Smooth muscle cell (in vitro differentiated cells): ENCODE results near the gene BST2. TPM values are rescaled to one million over a fixed set of nuclear protein-coding genes. Genes with fewer than 3 reads are reported as not detected.

ENCODE experiments used
- DNase-seq: peaks from one replicate; lab custom pipeline; 2025; ENCODE audit not compliant: unreplicated experiment; lab: John Stamatoyannopoulos, UW
- H2AFZ ChIP-seq: fragments of 200-600 bp; sonication (generic); 2 replicates; pipeline ENCODE4 v1.6.0; 2016; ENCODE audit warnings: antibody characterized with exemption, low read depth, mild to moderate bottlenecking
- H3F3A ChIP-seq: fragments of 200-600 bp; sonication (generic); 2 replicates; pipeline ENCODE4 v1.6.0; 2017; ENCODE audit warnings: antibody characterized with exemption, low read depth
- H3K27ac ChIP-seq: fragments of 200-600 bp; sonication (generic); 2 replicates; pipeline ENCODE4 v1.5.1; 2016; ENCODE audit warnings: low read depth, mild to moderate bottlenecking
- H3K27me3 ChIP-seq: fragments of 200-600 bp; sonication (generic); 2 replicates; pipeline ENCODE4 v1.6.1; 2016; ENCODE audit warnings: low read depth, mild to moderate bottlenecking
- H3K36me3 ChIP-seq: fragments of 200-600 bp; sonication (generic); 2 replicates; pipeline ENCODE4 v1.5.1; 2016; ENCODE audit warnings: low read depth
- H3K4me1 ChIP-seq: fragments of 200-600 bp; sonication (generic); 2 replicates; pipeline ENCODE4 v1.5.1; 2016; ENCODE audit warnings: low read depth
- H3K4me2 ChIP-seq: fragments of 200-600 bp; sonication (generic); 2 replicates; pipeline ENCODE4 v1.6.0; 2016; ENCODE audit warnings: mild to moderate bottlenecking
- H3K4me3 ChIP-seq: fragments of 200-600 bp; sonication (generic); 2 replicates; pipeline ENCODE4 v1.5.1; 2016; ENCODE audit warnings: mild to moderate bottlenecking
- H3K79me2 ChIP-seq: fragments of 200-600 bp; sonication (generic); 2 replicates; pipeline ENCODE4 v1.6.0; 2016; ENCODE audit warnings: low read depth, mild to moderate bottlenecking
- H3K9ac ChIP-seq: fragments of 200-600 bp; sonication (generic); 2 replicates; pipeline ENCODE4 v1.6.0; 2016; ENCODE audit warnings: low read depth
- H3K9me3 ChIP-seq: fragments of 200-600 bp; sonication (generic); replicated peaks from 2 replicates; pipeline ENCODE4 v1.5.1; 2016; ENCODE audit warnings: low read depth
- H4K20me1 ChIP-seq: fragments of 200-600 bp; sonication (generic); 2 replicates; pipeline ENCODE4 v1.6.0; 2016; ENCODE audit warnings: low read depth
- WGBS: methylation state at CpG from one replicate; pipeline ENCODE4 v1.1.7; 2016; ENCODE audit warnings: low lambda C conversion rate; 5-methylcytosine and 5-hydroxymethylcytosine counted together
- polyA plus RNA-seq: library from polyadenylated mRNA; unstranded; fragments of >200 nt; fragmentation: Nextera tagmentation; extraction: Ambion mirVana; gene quantifications from 2 replicates; pipeline ENCODE4 v1.2.1, GENCODE V29; 2016
- total RNA-seq: library from RNA; depleted of rRNA; stranded (reverse); fragments of >200 nt; gene quantifications from 2 replicates; pipeline ENCODE4 v1.2.3, GENCODE V29; 2014
- TF ChIP-seq, protein P1 (sequence below): fragments of 200-600 bp; sonication (generic); IDR thresholded peaks from 2 replicates; pipeline ENCODE4 v1.5.1; 2017; ENCODE audit warnings: borderline replicate concordance, mild to moderate bottlenecking, antibody characterized with exemption; ENCODE audit not compliant: insufficient read depth, poor library complexity, severe bottlenecking

The BST2 gene
- total and polyA plus RNA-seq, 2 experiments from 2014 or later: 3.7 to 14.4 TPM

DNA sequence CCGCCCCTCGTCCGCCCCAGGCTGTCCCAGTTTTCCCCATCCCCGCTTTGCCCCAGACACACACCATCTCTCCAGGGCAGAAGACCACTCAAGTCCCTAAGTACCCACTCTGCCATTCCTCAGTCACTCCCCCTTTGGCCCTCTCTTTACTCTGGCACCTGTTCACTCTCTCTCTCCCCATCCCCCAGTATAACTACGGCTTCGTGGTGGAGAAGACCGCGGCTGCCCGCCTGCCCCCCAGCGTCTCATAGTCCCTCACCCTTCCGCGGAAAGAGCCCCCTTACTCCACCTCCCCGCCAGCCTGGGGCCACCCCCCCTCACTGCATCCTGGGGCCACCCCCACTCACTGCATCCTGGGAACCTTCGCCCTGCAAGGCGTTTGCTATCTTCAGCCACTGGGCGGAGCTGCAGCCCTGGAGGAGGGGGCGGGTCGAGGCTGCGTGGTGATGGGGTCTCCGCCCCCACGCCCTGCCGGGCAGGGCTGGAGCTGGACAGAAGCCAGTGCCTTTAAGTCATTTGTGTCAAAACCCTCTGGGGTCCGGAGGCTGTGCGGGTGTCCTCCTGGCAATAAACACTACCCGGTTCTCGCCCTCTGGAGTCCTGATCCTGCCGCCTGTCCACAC, 19.4 kb upstream of the BST2 start:
- Histone ChIP-seq H3K36me3 (no peaks in the 10 kb centered on the region), H3K4me2 (no peak overlapping the region), H3K9ac (no peak overlapping the region), H3K4me3 (no peak overlapping the region), H3K27me3 (no peaks in the 10 kb centered on the region), H2AFZ (no peak overlapping the region), H3K27ac (no peak overlapping the region), H4K20me1 (no peaks in the 10 kb centered on the region), H3F3A (no peaks in the 10 kb centered on the region), H3K9me3 (no peaks in the 10 kb centered on the region), H3K4me1 (no peaks in the 10 kb centered on the region), H3K79me2 (no peaks in the 10 kb centered on the region)
- TF ChIP-seq, protein P1, sequence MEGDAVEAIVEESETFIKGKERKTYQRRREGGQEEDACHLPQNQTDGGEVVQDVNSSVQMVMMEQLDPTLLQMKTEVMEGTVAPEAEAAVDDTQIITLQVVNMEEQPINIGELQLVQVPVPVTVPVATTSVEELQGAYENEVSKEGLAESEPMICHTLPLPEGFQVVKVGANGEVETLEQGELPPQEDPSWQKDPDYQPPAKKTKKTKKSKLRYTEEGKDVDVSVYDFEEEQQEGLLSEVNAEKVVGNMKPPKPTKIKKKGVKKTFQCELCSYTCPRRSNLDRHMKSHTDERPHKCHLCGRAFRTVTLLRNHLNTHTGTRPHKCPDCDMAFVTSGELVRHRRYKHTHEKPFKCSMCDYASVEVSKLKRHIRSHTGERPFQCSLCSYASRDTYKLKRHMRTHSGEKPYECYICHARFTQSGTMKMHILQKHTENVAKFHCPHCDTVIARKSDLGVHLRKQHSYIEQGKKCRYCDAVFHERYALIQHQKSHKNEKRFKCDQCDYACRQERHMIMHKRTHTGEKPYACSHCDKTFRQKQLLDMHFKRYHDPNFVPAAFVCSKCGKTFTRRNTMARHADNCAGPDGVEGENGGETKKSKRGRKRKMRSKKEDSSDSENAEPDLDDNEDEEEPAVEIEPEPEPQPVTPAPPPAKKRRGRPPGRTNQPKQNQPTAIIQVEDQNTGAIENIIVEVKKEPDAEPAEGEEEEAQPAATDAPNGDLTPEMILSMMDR: peak; percentile 40
- 11% methylated on average over 24 of the region's 27 CpGs for WGBS
- peak; percentile 16 for DNase-seq

DNA sequence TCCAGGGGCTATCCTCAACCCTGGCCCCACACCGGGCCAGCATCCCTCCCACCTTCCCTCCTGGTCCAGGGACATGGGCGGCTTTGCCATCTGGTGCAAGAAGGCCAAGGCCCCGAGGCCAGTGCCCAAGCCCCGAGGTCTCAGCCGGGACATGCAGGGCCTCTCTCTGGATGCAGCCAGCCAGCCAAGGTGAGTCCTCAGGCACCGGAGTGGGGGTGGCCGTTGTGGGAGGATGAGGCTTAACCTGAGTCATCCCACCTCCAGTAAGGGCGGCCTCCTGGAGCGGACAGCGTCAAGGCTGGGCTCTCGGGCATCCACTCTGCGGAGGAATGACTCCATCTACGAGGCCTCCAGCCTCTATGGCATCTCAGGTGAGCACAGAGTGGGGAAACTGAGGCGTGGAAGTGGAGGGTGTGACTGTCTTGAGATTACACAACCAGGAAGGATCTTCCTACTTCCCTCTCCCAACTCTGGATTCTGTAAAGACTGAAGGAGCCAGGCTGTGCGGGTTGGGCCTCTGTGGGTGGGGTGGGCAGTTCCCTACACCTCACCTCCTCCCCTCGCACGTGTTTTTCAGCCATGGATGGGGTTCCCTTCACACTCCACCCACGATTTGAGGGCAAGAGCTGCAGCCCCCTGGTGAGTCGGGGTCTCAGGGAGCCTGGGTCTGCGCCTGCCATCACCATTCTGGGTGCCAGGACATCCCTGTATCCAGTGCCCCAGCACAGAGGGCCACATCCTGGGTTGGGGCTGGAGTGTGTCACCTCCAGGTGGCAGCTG, 18.2 kb upstream of the BST2 start:
- TF ChIP-seq, protein P1: no peak
- H3K27ac ChIP-seq: no peak overlapping the region
- H3K9me3 ChIP-seq: no peaks in the 10 kb centered on the region
- H3K4me2 ChIP-seq: no peak overlapping the region
- no peak overlapping the region for H3K9ac ChIP-seq
- H3K27me3 ChIP-seq: no peaks in the 10 kb centered on the region
- H3K79me2 ChIP-seq: no peaks in the 10 kb centered on the region
- no peaks in the 10 kb centered on the region for H3K36me3 ChIP-seq
- H2AFZ ChIP-seq: no peak overlapping the region
- H3K4me3 ChIP-seq: no peak overlapping the region
- H3F3A ChIP-seq: peaks cover 8% of the 10 kb centered on the region
- no peak for DNase-seq
- peaks cover 7% of the 10 kb centered on the region for H3K4me1 ChIP-seq
- H4K20me1 ChIP-seq: no peaks in the 10 kb centered on the region
- 94% methylated on average over 20 of the region's 20 CpGs for WGBS

DNA sequence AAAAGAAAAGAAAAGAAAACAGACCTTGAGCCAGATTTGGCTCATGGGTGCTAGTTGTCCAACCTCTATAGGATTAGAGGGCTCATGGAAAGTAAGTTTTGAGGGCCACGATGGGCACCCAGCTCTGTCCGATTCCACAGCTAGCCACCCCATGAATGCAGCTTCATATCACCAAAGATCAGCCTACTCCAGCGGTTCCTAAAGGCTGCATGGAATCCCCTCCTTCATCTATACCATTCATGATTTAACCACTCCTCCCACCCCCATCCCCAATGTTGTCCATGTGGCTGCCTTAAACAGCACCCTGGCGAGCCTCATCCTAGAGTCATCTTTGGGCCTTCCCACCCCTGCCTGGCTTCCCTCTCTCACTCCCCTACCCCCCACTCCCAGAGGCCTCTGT, 16.5 kb upstream of the BST2 start:
- no peaks in the 10 kb centered on the region for H3K79me2 ChIP-seq
- 99% methylated on average over 4 of the region's 4 CpGs for WGBS
- H3K4me3 ChIP-seq: no peak overlapping the region
- no peak overlapping the region for H3K27ac ChIP-seq
- no peaks in the 10 kb centered on the region for H3K9me3 ChIP-seq
- H3K9ac ChIP-seq: no peak overlapping the region
- H4K20me1 ChIP-seq: no peaks in the 10 kb centered on the region
- peaks cover 8% of the 10 kb centered on the region for H3F3A ChIP-seq
- H3K36me3 ChIP-seq: no peaks in the 10 kb centered on the region
- no peak overlapping the region for H2AFZ ChIP-seq
- no peaks in the 10 kb centered on the region for H3K27me3 ChIP-seq
- TF ChIP-seq, protein P1: no peak
- DNase-seq: no peak
- peaks cover 7% of the 10 kb centered on the region for H3K4me1 ChIP-seq
- H3K4me2 ChIP-seq: no peak overlapping the region

DNA sequence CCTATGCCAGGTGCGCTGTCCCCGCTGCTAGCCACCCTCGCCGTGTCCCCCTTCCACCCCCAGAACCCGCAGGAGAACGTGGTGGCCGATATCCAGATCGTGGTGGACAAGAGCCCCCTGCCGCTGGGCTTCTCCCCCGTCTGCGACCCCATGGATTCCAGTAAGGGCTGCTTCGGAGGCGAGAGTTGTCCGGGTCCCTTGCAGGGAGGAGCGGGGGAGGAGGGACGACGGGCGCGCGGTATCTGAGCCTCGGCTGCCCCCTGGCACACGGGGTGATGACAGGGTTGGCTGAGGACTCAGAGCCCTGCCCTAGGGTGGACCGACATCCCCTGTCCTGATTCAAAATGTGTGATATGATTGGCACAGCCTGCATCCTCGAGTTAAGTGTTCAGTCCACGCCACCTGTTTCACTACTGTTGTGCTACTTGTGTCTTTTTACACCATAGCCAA, 15.1 kb upstream of the BST2 start:
- 18% methylated on average over 25 of the region's 25 CpGs for WGBS
- no peaks in the 10 kb centered on the region for H3K79me2 ChIP-seq
- H2AFZ ChIP-seq: peak overlapping the region; percentile 100
- no peak overlapping the region for H3K27ac ChIP-seq
- peak overlapping the region; percentile 97 for H3K4me3 ChIP-seq
- H3F3A ChIP-seq: peaks cover 8% of the 10 kb centered on the region
- H3K9ac ChIP-seq: peak overlapping the region; percentile 78
- H3K36me3 ChIP-seq: no peaks in the 10 kb centered on the region
- TF ChIP-seq, protein P1: no peak
- peaks cover 11% of the 10 kb centered on the region for H3K4me1 ChIP-seq
- DNase-seq: peak; percentile 14
- H3K4me2 ChIP-seq: peak overlapping the region; percentile 88
- H3K27me3 ChIP-seq: no peaks in the 10 kb centered on the region
- H4K20me1 ChIP-seq: no peaks in the 10 kb centered on the region
- no peaks in the 10 kb centered on the region for H3K9me3 ChIP-seq
